ENCODE measurements around the gene GPC4. TPM values are rescaled to one million over a fixed set of nuclear protein-coding genes. Genes with fewer than 3 reads are reported as not detected.

GPC4 gene
- total RNA-seq, 1 experiment from 2014 or later, result 4.7 TPM

GRCh38 chrX:133364196-133364595 lies 51.1 kb downstream of the GPC4 start:
- Histone ChIP-seq H4K20me1 (ENCODE audit: insufficient read depth) (no peaks in the 10 kb centered on the region), H3K36me3 (ENCODE audit: low read depth) (no peaks in the 10 kb centered on the region), H3K9me2 (ENCODE audit: insufficient read depth) (no peaks in the 10 kb centered on the region), H3K79me2 (ENCODE audit: low read depth) (no peaks in the 10 kb centered on the region), H3K4me3 (no peak overlapping the region), H3K4me1 (replicated peaks; ENCODE audit: insufficient read depth) (no peaks in the 10 kb centered on the region), H3F3A (ENCODE audit: insufficient read depth, low read depth) (no peaks in the 10 kb centered on the region), H3K9me3 (ENCODE audit: insufficient read depth, low read depth) (no peaks in the 10 kb centered on the region), H3K27me3 (ENCODE audit: insufficient read depth, low read depth) (no peaks in the 10 kb centered on the region), H3K27ac (no peak overlapping the region), H3K4me2 (no peak overlapping the region), H2AFZ (no peak overlapping the region)
- intact Hi-C loops (cut with micrococcal nuclease; ENCODE audit: unreplicated experiment), result no loop called here
- no TSS peak for BruUV-seq (replicated peaks)
- DNase-seq, result no peak
- TF ChIP-seq CTCF (conservative IDR thresholded peaks at IDR 0.05), result no peak
- TF ChIP-seq EZH2 (IDR thresholded peaks at IDR 0.05; ENCODE audit: low read depth), result no peak
- POLR2A ChIA-PET (ENCODE audit: unreplicated experiment), result interaction anchor here (0.6 kb wide), 1 partner anchor 42 kb away, joined by 7 read pairs; no protein-coding TSS in a partner anchor
- CTCF ChIA-PET, result no interaction called here

GRCh38 chrX:133362538-133362937 lies 52.8 kb downstream of the GPC4 start:
- CTCF ChIA-PET, result no interaction called here

GRCh38 chrX:133359466-133359865 lies 55.8 kb downstream of the GPC4 start:
- Histone ChIP-seq H3K27ac (no peak overlapping the region), H3K79me2 (ENCODE audit: low read depth) (no peaks in the 10 kb centered on the region), H4K20me1 (ENCODE audit: insufficient read depth) (no peaks in the 10 kb centered on the region), H2AFZ (no peak overlapping the region), H3K9me2 (ENCODE audit: insufficient read depth) (no peaks in the 10 kb centered on the region), H3K4me1 (replicated peaks; ENCODE audit: insufficient read depth) (no peaks in the 10 kb centered on the region), H3K36me3 (ENCODE audit: low read depth) (no peaks in the 10 kb centered on the region), H3F3A (ENCODE audit: insufficient read depth, low read depth) (no peaks in the 10 kb centered on the region), H3K4me2 (no peak overlapping the region), H3K27me3 (ENCODE audit: insufficient read depth, low read depth) (no peaks in the 10 kb centered on the region), H3K9me3 (ENCODE audit: insufficient read depth, low read depth) (no peaks in the 10 kb centered on the region), H3K4me3 (no peak overlapping the region)
- no TSS peak for BruUV-seq (replicated peaks)
- ChIA-PET CTCF (no interaction called here), POLR2A (ENCODE audit: unreplicated experiment) (no interaction called here)
- no peak for DNase-seq
- TF ChIP-seq CTCF (conservative IDR thresholded peaks at IDR 0.05) (no peak), EZH2 (IDR thresholded peaks at IDR 0.05; ENCODE audit: low read depth) (no peak)
- intact Hi-C loops (cut with micrococcal nuclease; ENCODE audit: unreplicated experiment), result no loop called here

More at GRCh38 chrX:133362538-133362937, 52.8 kb downstream of the GPC4 start:
- no peak overlapping the region for H3K27ac ChIP-seq
- no peak for DNase-seq
- intact Hi-C loops (cut with micrococcal nuclease; ENCODE audit: unreplicated experiment), result no loop called here
- no peak for TF ChIP-seq EZH2 (IDR thresholded peaks at IDR 0.05; ENCODE audit: low read depth)
- TF ChIP-seq CTCF (conservative IDR thresholded peaks at IDR 0.05), result no peak
- H3K9me2 ChIP-seq (ENCODE audit: insufficient read depth), result no peaks in the 10 kb centered on the region
- H3K4me3 ChIP-seq, result no peak overlapping the region
- no peaks in the 10 kb centered on the region for H3K9me3 ChIP-seq (ENCODE audit: insufficient read depth, low read depth)
- no peaks in the 10 kb centered on the region for H3K36me3 ChIP-seq (ENCODE audit: low read depth)
- no TSS peak for BruUV-seq (replicated peaks)
- H4K20me1 ChIP-seq (ENCODE audit: insufficient read depth), result no peaks in the 10 kb centered on the region
- no peaks in the 10 kb centered on the region for H3F3A ChIP-seq (ENCODE audit: insufficient read depth, low read depth)
- no peak overlapping the region for H2AFZ ChIP-seq
- no peaks in the 10 kb centered on the region for H3K27me3 ChIP-seq (ENCODE audit: insufficient read depth, low read depth)
- no peaks in the 10 kb centered on the region for H3K79me2 ChIP-seq (ENCODE audit: low read depth)
- H3K4me2 ChIP-seq, result no peak overlapping the region
- POLR2A ChIA-PET (ENCODE audit: unreplicated experiment), result interaction anchor here (0.7 kb wide), 1 partner anchor 46 kb away, joined by 4 read pairs; no protein-coding TSS in a partner anchor
- no peaks in the 10 kb centered on the region for H3K4me1 ChIP-seq (replicated peaks; ENCODE audit: insufficient read depth)

Data from PC-9 (cell line).